Bone marrow (tissue), 2 donors: ENCODE data around the gene GH1.

Experiments
- DNase-seq, 2 donors: peaks; one replicate each; lab custom pipeline; 2025; lab: John Stamatoyannopoulos, UW

GH1 gene

GRCh38 chr17:63944736-63945499 is 26.3 kb upstream of the GH1 start:
- DNase-seq: no peak

GRCh38 chr17:63943745-63944144 is 25.1 kb upstream of the GH1 start:
- no peak for DNase-seq

- no peak for DNase-seq
Observed at GRCh38 chr17:63942309-63942985, 23.8 kb upstream of the GH1 start.

- no peak for DNase-seq
Observed at GRCh38 chr17:63941751-63942150, 23.1 kb upstream of the GH1 start.

- no peak for DNase-seq
Observed at GRCh38 chr17:63941162-63941561, 22.5 kb upstream of the GH1 start.

- DNase-seq: no peak
Observed at GRCh38 chr17:63940584-63940983, 21.9 kb upstream of the GH1 start.

- DNase-seq: no peak
Observed at GRCh38 chr17:63939884-63940283, 21.2 kb upstream of the GH1 start.

GRCh38 chr17:63939401-63939800 is 20.8 kb upstream of the GH1 start:
- DNase-seq: no peak

GRCh38 chr17:63937920-63938319 is 19.3 kb upstream of the GH1 start:
- DNase-seq: no peak

- no peak for DNase-seq
Observed at GRCh38 chr17:63937319-63937718, 18.7 kb upstream of the GH1 start.

- DNase-seq: no peak
Observed at GRCh38 chr17:63934183-63935112, 15.8 kb upstream of the GH1 start.

GRCh38 chr17:63933598-63933997 is 15.0 kb upstream of the GH1 start:
- no peak for DNase-seq

- DNase-seq: no peak
Observed at GRCh38 chr17:63932721-63933120, 14.1 kb upstream of the GH1 start.

- peak in 1 of 2 donors; percentile 15 for DNase-seq
Observed at GRCh38 chr17:63931981-63932561, 13.4 kb upstream of the GH1 start, which contains the start of gene CD79B. Gene CD79B, minus strand, starts transcription at chr17:63932331. Its CDS starts 70 bp downstream, at chr17:63932261.

- peak; percentile 12 to 60 for DNase-seq
Observed at GRCh38 chr17:63930951-63931575, 12.4 kb upstream of the GH1 start.

GRCh38 chr17:63929860-63930766 is 11.5 kb upstream of the GH1 start:
- DNase-seq: no peak

- DNase-seq: no peak
Observed at GRCh38 chr17:63928966-63929695, 10.5 kb upstream of the GH1 start.

GRCh38 chr17:63928172-63928666 is 9.6 kb upstream of the GH1 start:
- DNase-seq: no peak

GRCh38 chr17:63927464-63928171 is 9.0 kb upstream of the GH1 start:
- DNase-seq: no peak
